IPS DF 4.7 (cell line): ENCODE data around the gene RSAD1.

Experiments used
- DNase-seq: peaks from one replicate; pipeline ENCODE4 v3.0.0-alpha.2; 2013; ENCODE audit warnings: low spot score; ENCODE audit errors: extremely low read depth

Gene RSAD1

GRCh38 chr17:50478391-50479381, at the start of gene RSAD1:
Gene RSAD1, plus strand, starts transcription at chr17:50478860. Its CDS starts 25 bp downstream, at chr17:50478885.
- no peak for DNase-seq

GRCh38 chr17:50429793-50430192, 48.9 kb upstream of the RSAD1 start:
- DNase-seq = no peak

GRCh38 chr17:50430821-50431618, 47.6 kb upstream of the RSAD1 start:
- DNase-seq = no peak

- no peak for DNase-seq
These were observed 46.4 kb upstream of the RSAD1 start for GRCh38 chr17:50432125-50432762.

- no peak for DNase-seq
These were observed 41.3 kb upstream of the RSAD1 start for GRCh38 chr17:50437409-50437808.

- DNase-seq = no peak
These were observed 39.7 kb upstream of the RSAD1 start for GRCh38 chr17:50439008-50439407.

GRCh38 chr17:50440172-50440837, 38.4 kb upstream of the RSAD1 start:
- DNase-seq = no peak

GRCh38 chr17:50440838-50441829, 37.5 kb upstream of the RSAD1 start:
- DNase-seq = no peak

GRCh38 chr17:50443505-50443974, 35.1 kb upstream of the RSAD1 start:
- no peak for DNase-seq

- DNase-seq = no peak
These were observed 33.6 kb upstream of the RSAD1 start for GRCh38 chr17:50444841-50445715.

- DNase-seq = no peak
These were observed 32.8 kb upstream of the RSAD1 start for GRCh38 chr17:50445730-50446325.

GRCh38 chr17:50447870-50448595, 30.6 kb upstream of the RSAD1 start:
- DNase-seq = no peak

- DNase-seq = no peak
These were observed 30.0 kb upstream of the RSAD1 start for GRCh38 chr17:50448643-50449042.

GRCh38 chr17:50451943-50452629, 26.6 kb upstream of the RSAD1 start:
- no peak for DNase-seq

GRCh38 chr17:50452630-50453300, 25.9 kb upstream of the RSAD1 start:
- no peak for DNase-seq

GRCh38 chr17:50453901-50454300, 24.8 kb upstream of the RSAD1 start:
- no peak for DNase-seq

GRCh38 chr17:50457621-50458020, 21.0 kb upstream of the RSAD1 start:
- no peak for DNase-seq
